Ecto neural progenitor cell (in vitro differentiated cells): ENCODE measurements around the gene UNKL.
"Not testable (repeated sequence)": the region's sequence is repeated elsewhere in the genome, so short reads cannot be mapped to it uniquely, and the experiment has no call there.

ENCODE experiments used
- DNase-seq: peaks from one replicate; pipeline ENCODE4 v3.0.0-alpha.2; 2018; ENCODE audit warnings: low spot score

UNKL gene

GRCh38 chr16:1338855-1339675, 75.4 kb downstream of the UNKL start:
- no peak for DNase-seq

GRCh38 chr16:1338119-1338730, 76.3 kb downstream of the UNKL start:
- DNase-seq, result no peak

GRCh38 chr16:1337486-1337885, 77.0 kb downstream of the UNKL start:
- DNase-seq, result no peak

GRCh38 chr16:1336619-1337018, 77.9 kb downstream of the UNKL start:
- DNase-seq, result no peak

GRCh38 chr16:1335996-1336395, 78.5 kb downstream of the UNKL start:
- DNase-seq, result peak; percentile 85

GRCh38 chr16:1335211-1335971, 79.1 kb downstream of the UNKL start:
- no peak for DNase-seq

- no peak for DNase-seq
These were observed 79.8 kb downstream of the UNKL start for GRCh38 chr16:1334739-1335138.

GRCh38 chr16:1333854-1334700, 80.4 kb downstream of the UNKL start:
- no peak for DNase-seq

- peak; percentile 84 for DNase-seq
These were observed 81.2 kb downstream of the UNKL start, which contains the start of gene BAIAP3 for GRCh38 chr16:1333149-1333812. Gene BAIAP3 (plus strand): TSS chr16:1333645. CDS start chr16:1338550, 4,905 bp downstream.

- no peak for DNase-seq
These were observed 81.8 kb downstream of the UNKL start for GRCh38 chr16:1332618-1333148.

GRCh38 chr16:1331712-1332617, 82.5 kb downstream of the UNKL start:
- DNase-seq, result no peak

GRCh38 chr16:1330931-1331711, 83.4 kb downstream of the UNKL start:
- no peak for DNase-seq

GRCh38 chr16:1330260-1330914, 84.1 kb downstream of the UNKL start:
- no peak for DNase-seq

- not testable (repeated sequence) for DNase-seq
These were observed 85.5 kb downstream of the UNKL start for GRCh38 chr16:1328961-1329360.

- DNase-seq, result not testable (repeated sequence)
These were observed 86.4 kb downstream of the UNKL start for GRCh38 chr16:1328136-1328535.

GRCh38 chr16:1327619-1327947, 86.9 kb downstream of the UNKL start:
- no peak for DNase-seq

GRCh38 chr16:1326946-1327618, 87.4 kb downstream of the UNKL start:
- DNase-seq, result no peak

GRCh38 chr16:1326391-1326790, 88.1 kb downstream of the UNKL start:
- DNase-seq, result no peak
